ENCODE results near the gene TTYH2.
"Not testable (repeated sequence)": the region's sequence is repeated elsewhere in the genome, so short reads cannot be mapped to it uniquely, and the experiment has no call there.

Gene TTYH2

DNA sequence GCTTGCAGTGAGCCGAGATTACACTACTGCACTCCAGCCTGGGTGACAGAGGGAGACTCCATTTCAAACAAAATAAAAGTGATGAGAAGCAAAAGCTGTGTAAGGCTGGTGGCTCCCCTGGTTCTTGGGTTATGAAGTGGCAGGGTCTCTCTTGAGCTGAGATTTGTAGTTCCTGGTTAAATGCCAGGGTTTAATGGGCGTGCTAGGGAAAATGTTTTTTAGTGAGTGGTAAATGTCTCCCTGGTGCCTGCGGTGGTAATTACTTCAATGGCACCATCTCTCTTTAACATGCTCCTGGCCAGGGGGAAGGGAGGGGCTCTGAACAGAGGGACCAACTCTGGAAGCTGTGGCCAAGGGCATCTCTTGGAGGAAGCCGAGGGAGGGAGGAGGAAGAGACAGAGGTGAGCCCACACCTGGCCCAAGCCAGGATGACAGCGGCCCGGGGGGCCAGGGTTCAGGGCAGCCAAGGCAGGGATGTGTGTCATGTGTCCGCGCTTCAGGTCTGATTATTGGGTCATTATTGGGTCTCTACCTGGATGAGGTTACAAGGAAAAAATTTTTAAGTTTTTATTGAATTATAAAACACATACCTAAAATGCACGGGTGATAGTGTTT lies 27.7 kb upstream of the TTYH2 start:
- DNase-seq (ENCODE audit: low spot score) = no peak
- TF ChIP-seq, protein P1, sequence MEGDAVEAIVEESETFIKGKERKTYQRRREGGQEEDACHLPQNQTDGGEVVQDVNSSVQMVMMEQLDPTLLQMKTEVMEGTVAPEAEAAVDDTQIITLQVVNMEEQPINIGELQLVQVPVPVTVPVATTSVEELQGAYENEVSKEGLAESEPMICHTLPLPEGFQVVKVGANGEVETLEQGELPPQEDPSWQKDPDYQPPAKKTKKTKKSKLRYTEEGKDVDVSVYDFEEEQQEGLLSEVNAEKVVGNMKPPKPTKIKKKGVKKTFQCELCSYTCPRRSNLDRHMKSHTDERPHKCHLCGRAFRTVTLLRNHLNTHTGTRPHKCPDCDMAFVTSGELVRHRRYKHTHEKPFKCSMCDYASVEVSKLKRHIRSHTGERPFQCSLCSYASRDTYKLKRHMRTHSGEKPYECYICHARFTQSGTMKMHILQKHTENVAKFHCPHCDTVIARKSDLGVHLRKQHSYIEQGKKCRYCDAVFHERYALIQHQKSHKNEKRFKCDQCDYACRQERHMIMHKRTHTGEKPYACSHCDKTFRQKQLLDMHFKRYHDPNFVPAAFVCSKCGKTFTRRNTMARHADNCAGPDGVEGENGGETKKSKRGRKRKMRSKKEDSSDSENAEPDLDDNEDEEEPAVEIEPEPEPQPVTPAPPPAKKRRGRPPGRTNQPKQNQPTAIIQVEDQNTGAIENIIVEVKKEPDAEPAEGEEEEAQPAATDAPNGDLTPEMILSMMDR (IDR thresholded peaks at IDR 0.05; ENCODE audit: extremely low read depth, missing control alignments) = no peak

GRCh38 chr17:74186498-74186897 lies 26.9 kb upstream of the TTYH2 start:
- no peak for DNase-seq (ENCODE audit: low spot score)
- TF ChIP-seq, protein P1 (IDR thresholded peaks at IDR 0.05; ENCODE audit: extremely low read depth, missing control alignments) = no peak

DNA sequence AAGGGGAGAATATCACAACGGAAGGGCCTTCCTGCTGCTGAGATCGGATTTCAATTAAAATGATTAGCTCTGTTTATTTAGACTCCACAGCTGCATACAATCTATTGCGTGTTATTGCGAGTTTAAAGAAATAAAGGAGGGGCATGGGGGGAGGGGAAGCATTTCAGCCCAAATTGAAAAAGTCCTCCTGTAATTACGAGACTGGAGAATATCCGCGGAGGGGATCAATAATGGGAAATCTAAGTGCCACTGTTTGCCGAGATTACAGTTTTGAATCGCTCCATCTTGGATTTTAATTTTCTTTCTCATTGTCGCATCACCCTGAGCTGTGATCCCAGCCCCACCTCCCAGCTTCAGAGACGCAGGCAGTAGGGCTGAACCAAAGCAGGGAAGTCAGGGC lies 25.6 kb upstream of the TTYH2 start:
- DNase-seq (ENCODE audit: low spot score) = no peak
- TF ChIP-seq, protein P1 (IDR thresholded peaks at IDR 0.05; ENCODE audit: extremely low read depth, missing control alignments) = no peak

DNA sequence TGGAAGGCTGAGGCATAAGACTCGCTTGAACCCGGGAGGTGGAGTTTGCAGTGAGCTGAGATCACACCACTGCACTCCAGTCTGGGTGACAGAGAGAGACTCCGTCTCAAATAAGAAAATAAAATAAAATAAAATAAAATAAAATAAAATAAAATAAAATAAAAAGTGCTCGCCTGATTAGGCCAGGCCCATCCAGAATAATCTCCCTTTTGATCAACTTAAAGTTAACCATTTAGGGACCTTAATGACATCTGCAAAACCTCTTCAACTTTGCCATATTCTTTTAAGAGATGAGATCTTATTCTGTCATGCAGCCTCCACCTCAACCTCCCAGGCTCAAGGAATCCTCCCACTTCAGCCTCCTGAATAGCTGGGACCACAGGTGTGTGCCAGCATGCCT lies 24.7 kb upstream of the TTYH2 start:
- not testable (repeated sequence) for DNase-seq (ENCODE audit: low spot score)

GRCh38 chr17:74190154-74190553 lies 23.2 kb upstream of the TTYH2 start:
- no peak for DNase-seq (ENCODE audit: low spot score)
- TF ChIP-seq, protein P1 (IDR thresholded peaks at IDR 0.05; ENCODE audit: extremely low read depth, missing control alignments) = no peak

GRCh38 chr17:74190807-74191406 lies 22.5 kb upstream of the TTYH2 start:
- no peak for DNase-seq (ENCODE audit: low spot score)
- TF ChIP-seq, protein P1 (IDR thresholded peaks at IDR 0.05; ENCODE audit: extremely low read depth, missing control alignments) = no peak

- no peak for DNase-seq (ENCODE audit: low spot score)
- TF ChIP-seq, protein P1 (IDR thresholded peaks at IDR 0.05; ENCODE audit: extremely low read depth, missing control alignments) = no peak
These were observed 20.2 kb upstream of the TTYH2 start for GRCh38 chr17:74192950-74193781.
